OCI-LY7 (cell line): ENCODE measurements around the gene GON4L. TPM values are rescaled to one million over a fixed set of nuclear protein-coding genes. Genes with fewer than 3 reads are reported as not detected.
"Not testable (repeated sequence)": the region's sequence is repeated elsewhere in the genome, so short reads cannot be mapped to it uniquely, and the experiment has no call there.

Experiments
- BruUV-seq: library from RNA; stranded (reverse); fragments of 400-500 nt; replicated peaks from 2 replicates; lab custom pipeline; 2021; lab: Mats Ljungman, UMichigan
- CTCF ChIA-PET: fragments of 300-600 bp; sonication (Branson Sonifier 250); formaldehyde crosslinking; loops from one replicate; lab custom pipeline; 2022; ENCODE audit warnings: antibody characterized with exemption; ENCODE audit not compliant: unreplicated experiment; lab: Charles Lee
- POLR2A ChIA-PET: fragments of 300-600 bp; sonication (Branson Sonifier 250); formaldehyde crosslinking; loops from one replicate; lab custom pipeline; 2022; ENCODE audit warnings: antibody characterized with exemption; lab: Charles Lee
- DNase-seq: peaks from one replicate; pipeline ENCODE4 v3.0.0-alpha.2; 2015; ENCODE audit warnings: low spot score
- H2AFZ ChIP-seq: fragments of 200-600 bp; sonication (generic), shearing (Covaris generic); 2 replicates; pipeline ENCODE4 v1.6.1; 2014; ENCODE audit warnings: mild to moderate bottlenecking, antibody characterized with exemption, low read length, moderate library complexity
- H3K27ac ChIP-seq: fragments of 200-600 bp; sonication (generic); 2 replicates; pipeline ENCODE4 v1.5.1; 2014; ENCODE audit warnings: mixed run types, low read depth, mild to moderate bottlenecking, moderate library complexity, low read length, inconsistent platforms; ENCODE audit not compliant: poor library complexity, severe bottlenecking
- H3K36me3 ChIP-seq: fragments of 200-600 bp; sonication (generic); 2 replicates; pipeline ENCODE4 v1.6.1; 2014; ENCODE audit warnings: mild to moderate bottlenecking, antibody characterized with exemption, low read length, moderate library complexity, mixed read lengths; ENCODE audit not compliant: insufficient read depth
- H3K4me1 ChIP-seq: fragments of 200-600 bp; sonication (generic); 2 replicates; pipeline ENCODE4 v1.5.1; 2014; ENCODE audit warnings: mild to moderate bottlenecking, low read length; ENCODE audit not compliant: insufficient read depth, poor library complexity, severe bottlenecking
- H3K4me2 ChIP-seq: fragments of 200-600 bp; sonication (generic); 2 replicates; pipeline ENCODE4 v1.6.1; 2014; ENCODE audit warnings: mild to moderate bottlenecking, low read length
- H3K4me3 ChIP-seq: fragments of 200-600 bp; sonication (generic); 2 replicates; pipeline ENCODE4 v1.5.1; 2014; ENCODE audit warnings: mild to moderate bottlenecking, low read depth, low read length; ENCODE audit not compliant: poor library complexity, severe bottlenecking
- H3K79me2 ChIP-seq: fragments of 200-600 bp; sonication (generic); 2 replicates; pipeline ENCODE4 v1.6.1; 2016; ENCODE audit warnings: low read depth, mild to moderate bottlenecking, low read length, moderate library complexity, mixed read lengths; ENCODE audit not compliant: insufficient read depth
- H3K9me2 ChIP-seq: fragments of 200-600 bp; sonication (generic); 2 replicates; pipeline ENCODE4 v1.6.1; 2016; ENCODE audit warnings: mild to moderate bottlenecking, low read length, mixed read lengths; ENCODE audit not compliant: insufficient read depth
- H3K9me3 ChIP-seq: fragments of 200-600 bp; sonication (generic); 2 replicates; pipeline ENCODE4 v1.6.1; 2014; ENCODE audit warnings: mild to moderate bottlenecking, mixed run types, low read length, mixed read lengths
- H4K20me1 ChIP-seq: fragments of 200-600 bp; sonication (generic); 2 replicates; pipeline ENCODE4 v1.6.1; 2014; ENCODE audit warnings: mild to moderate bottlenecking, antibody characterized with exemption, low read length, moderate library complexity, mixed read lengths; ENCODE audit not compliant: insufficient read depth
- EZH2phosphoT487 ChIP-seq: fragments of 200-600 bp; sonication (generic); IDR thresholded peaks from 2 replicates; pipeline ENCODE4 v1.6.1; 2018; ENCODE audit warnings: low read depth, borderline replicate concordance, mild to moderate bottlenecking, mixed run types, antibody characterized with exemption, low read length, moderate library complexity, mixed read lengths
- intact Hi-C: fragments of 100-400 bp; cut with micrococcal nuclease; formaldehyde crosslinking; loops from one replicate; pipeline ENCODE4 v1.10.0; 2022; ENCODE audit not compliant: unreplicated experiment
- total RNA-seq, 2 experiments: library from RNA; depleted of rRNA in 1 of 2; stranded (reverse); fragments of >200 nt in 1 of 2; shearing (Covaris generic) in 1 of 2; gene quantifications; 2 replicates each; pipeline ENCODE4 v1.2.3, GENCODE V29; 2014 to 2022
- TF ChIP-seq, protein P1 (sequence below): fragments of 200-600 bp; sonication (generic); conservative IDR thresholded peaks from 2 replicates; pipeline ENCODE4 v1.5.1; 2014; ENCODE audit warnings: mild to moderate bottlenecking, antibody characterized with exemption, low read length, moderate library complexity, mixed read lengths

The GON4L gene
- total RNA-seq, 2 experiments from 2014 or later, result 46.0 to 78.0 TPM

DNA sequence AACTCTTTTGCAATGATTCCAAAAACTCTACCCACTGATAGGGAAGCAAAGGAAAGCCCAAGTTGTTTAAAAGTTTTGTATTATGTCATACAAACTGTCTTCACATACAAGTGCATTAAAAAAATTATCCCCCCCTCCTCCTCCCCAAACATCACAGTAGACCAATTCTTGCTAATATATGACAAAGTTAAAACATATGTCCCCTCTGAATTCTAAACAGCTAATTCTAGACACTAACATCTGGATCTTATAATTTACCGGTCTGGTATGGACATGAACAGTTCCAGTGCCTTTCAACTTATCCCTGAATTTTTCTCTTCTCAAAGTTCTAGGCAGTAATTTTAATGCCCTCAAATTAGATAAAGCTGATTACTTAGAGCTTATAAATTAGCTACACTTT lies 40.7 kb upstream of the GON4L start:
- H3K4me1 ChIP-seq, result peaks cover 27% of the 10 kb centered on the region
- H2AFZ ChIP-seq, result no peak overlapping the region
- no peaks in the 10 kb centered on the region for H3K9me3 ChIP-seq
- H3K4me3 ChIP-seq, result no peak overlapping the region
- H4K20me1 ChIP-seq, result no peaks in the 10 kb centered on the region
- no peak overlapping the region for H3K4me2 ChIP-seq
- BruUV-seq, result no TSS peak
- intact Hi-C loops, result no loop called here
- H3K79me2 ChIP-seq, result no peaks in the 10 kb centered on the region; the same call in 1 of the 2 replicates
- DNase-seq, result no peak
- peaks cover 78% of the 10 kb centered on the region for H3K36me3 ChIP-seq
- H3K27ac ChIP-seq, result no peak overlapping the region
- POLR2A ChIA-PET, result interaction anchor here (0.6 to 1.5 kb wide), 7 partner anchors 11 to 136 kb away, joined by 3 to 6 read pairs (median 5); partner anchors contain the start of gene KHDC4
- CTCF ChIA-PET, result no interaction called here
- H3K9me2 ChIP-seq, result no peaks in the 10 kb centered on the region
- TF ChIP-seq, protein P1, sequence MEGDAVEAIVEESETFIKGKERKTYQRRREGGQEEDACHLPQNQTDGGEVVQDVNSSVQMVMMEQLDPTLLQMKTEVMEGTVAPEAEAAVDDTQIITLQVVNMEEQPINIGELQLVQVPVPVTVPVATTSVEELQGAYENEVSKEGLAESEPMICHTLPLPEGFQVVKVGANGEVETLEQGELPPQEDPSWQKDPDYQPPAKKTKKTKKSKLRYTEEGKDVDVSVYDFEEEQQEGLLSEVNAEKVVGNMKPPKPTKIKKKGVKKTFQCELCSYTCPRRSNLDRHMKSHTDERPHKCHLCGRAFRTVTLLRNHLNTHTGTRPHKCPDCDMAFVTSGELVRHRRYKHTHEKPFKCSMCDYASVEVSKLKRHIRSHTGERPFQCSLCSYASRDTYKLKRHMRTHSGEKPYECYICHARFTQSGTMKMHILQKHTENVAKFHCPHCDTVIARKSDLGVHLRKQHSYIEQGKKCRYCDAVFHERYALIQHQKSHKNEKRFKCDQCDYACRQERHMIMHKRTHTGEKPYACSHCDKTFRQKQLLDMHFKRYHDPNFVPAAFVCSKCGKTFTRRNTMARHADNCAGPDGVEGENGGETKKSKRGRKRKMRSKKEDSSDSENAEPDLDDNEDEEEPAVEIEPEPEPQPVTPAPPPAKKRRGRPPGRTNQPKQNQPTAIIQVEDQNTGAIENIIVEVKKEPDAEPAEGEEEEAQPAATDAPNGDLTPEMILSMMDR, result no peak
- no peak for TF ChIP-seq EZH2phosphoT487

DNA sequence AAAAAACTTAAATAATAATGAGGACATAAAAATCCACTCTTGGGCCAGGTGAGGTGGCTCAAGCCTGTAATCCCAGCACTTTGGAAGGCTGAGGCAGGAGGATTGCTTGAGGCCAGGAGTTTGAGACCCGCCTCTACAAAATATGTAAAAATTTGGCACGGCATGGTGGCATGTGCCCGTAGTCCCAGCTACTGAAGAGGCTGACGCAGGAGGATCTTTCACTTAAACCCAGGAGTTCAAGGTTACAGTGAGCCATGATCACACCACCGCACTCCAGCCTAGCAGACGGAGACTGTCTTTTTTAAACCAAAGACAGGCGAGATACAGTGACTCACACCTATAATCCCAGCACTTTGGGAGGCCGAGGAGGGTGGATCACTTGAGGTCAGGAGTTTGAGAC lies 39.5 kb upstream of the GON4L start:
- H3K4me2 ChIP-seq, CTCF ChIA-PET, BruUV-seq, H3K79me2 ChIP-seq, H4K20me1 ChIP-seq, DNase-seq, H2AFZ ChIP-seq, H3K9me2 ChIP-seq, H3K9me3 ChIP-seq, intact Hi-C loops, H3K4me3 ChIP-seq, POLR2A ChIA-PET, H3K27ac ChIP-seq: not testable (repeated sequence)
- peaks cover 69% of the 10 kb centered on the region for H3K36me3 ChIP-seq
- H3K4me1 ChIP-seq, result peaks cover 27% of the 10 kb centered on the region

DNA sequence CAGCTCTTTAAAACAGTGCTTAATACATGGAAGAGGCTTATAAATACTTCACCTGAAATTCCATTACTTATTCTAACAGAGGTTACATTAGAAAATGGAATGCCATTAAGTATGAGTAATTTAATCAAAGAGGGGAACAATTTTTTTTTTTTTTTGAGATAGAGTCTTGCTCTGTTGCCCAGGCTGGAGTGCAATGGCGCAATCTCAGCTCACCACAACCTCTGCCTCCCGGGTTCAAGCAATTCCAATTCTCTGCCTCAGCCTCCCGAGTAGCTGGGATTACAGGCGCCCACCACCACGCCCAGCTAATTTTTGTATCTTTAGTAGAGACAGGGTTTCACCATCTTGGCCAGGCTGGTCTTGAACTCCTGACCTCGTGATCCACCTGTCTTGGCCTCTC lies 38.6 kb upstream of the GON4L start:
- H3K79me2 ChIP-seq, H3K9me2 ChIP-seq, intact Hi-C loops, H3K4me2 ChIP-seq, DNase-seq, H3K9me3 ChIP-seq, CTCF ChIA-PET, BruUV-seq, H2AFZ ChIP-seq, H4K20me1 ChIP-seq, H3K4me3 ChIP-seq, H3K27ac ChIP-seq: not testable (repeated sequence)
- Histone ChIP-seq H3K4me1 (peaks cover 27% of the 10 kb centered on the region), H3K36me3 (peaks cover 61% of the 10 kb centered on the region)
- POLR2A ChIA-PET, result interaction anchor here (0.9 to 3.8 kb wide), 2 partner anchors 12 to 36 kb away, joined by 5 to 17 read pairs; partner anchors contain the start of gene SYT11
